Measurements from ENCODE around the gene MRPS25.

MRPS25 gene

GRCh38 chr3:15064299-15064834 lies 748 bp downstream of the MRPS25 start:
- peak overlapping the region; percentile 81 for H3K4me3 ChIP-seq (ENCODE audit: low read length)
- no peak for TF ChIP-seq ZNF274 (IDR thresholded peaks at IDR 0.05; ENCODE audit: low read depth, low read length)

GRCh38 chr3:15063656-15064286 lies 1.3 kb downstream of the MRPS25 start:
- peak overlapping the region; percentile 81 for H3K4me3 ChIP-seq (ENCODE audit: low read length)
- no peak for TF ChIP-seq ZNF274 (IDR thresholded peaks at IDR 0.05; ENCODE audit: low read depth, low read length)

GRCh38 chr3:15063238-15063637 lies 1.9 kb downstream of the MRPS25 start:
- no peak overlapping the region; the same call in 1 of the 2 replicates for H3K4me3 ChIP-seq (ENCODE audit: low read length)
- no peak for TF ChIP-seq ZNF274 (IDR thresholded peaks at IDR 0.05; ENCODE audit: low read depth, low read length)

- no peak overlapping the region for H3K4me3 ChIP-seq (ENCODE audit: low read length)
- TF ChIP-seq ZNF274 (IDR thresholded peaks at IDR 0.05; ENCODE audit: low read depth, low read length), result no peak
Measured at GRCh38 chr3:15060029-15060428, 5.1 kb downstream of the MRPS25 start.

- H3K4me3 ChIP-seq (ENCODE audit: low read length), result no peak overlapping the region
- TF ChIP-seq ZNF274 (IDR thresholded peaks at IDR 0.05; ENCODE audit: low read depth, low read length), result no peak
Measured at GRCh38 chr3:15056676-15057404, 8.3 kb downstream of the MRPS25 start.

- no peak overlapping the region for H3K4me3 ChIP-seq (ENCODE audit: low read length)
Measured at GRCh38 chr3:15055019-15055557, 10.0 kb downstream of the MRPS25 start.

GRCh38 chr3:15053541-15053940 lies 11.6 kb downstream of the MRPS25 start:
- no peak overlapping the region for H3K4me3 ChIP-seq (ENCODE audit: low read length)
- no peak for TF ChIP-seq ZNF274 (IDR thresholded peaks at IDR 0.05; ENCODE audit: low read depth, low read length)

More at GRCh38 chr3:15055019-15055557, 10.0 kb downstream of the MRPS25 start:
- no peak for TF ChIP-seq ZNF274 (IDR thresholded peaks at IDR 0.05; ENCODE audit: low read depth, low read length)

- TF ChIP-seq ZNF274 (IDR thresholded peaks at IDR 0.05; ENCODE audit: low read depth, low read length), result no peak
- no peak overlapping the region for H3K4me3 ChIP-seq (ENCODE audit: low read length)
Measured at GRCh38 chr3:15052335-15053242, 12.5 kb downstream of the MRPS25 start.

GRCh38 chr3:15051531-15051930 lies 13.6 kb downstream of the MRPS25 start:
- TF ChIP-seq ZNF274 (IDR thresholded peaks at IDR 0.05; ENCODE audit: low read depth, low read length), result no peak
- no peak overlapping the region for H3K4me3 ChIP-seq (ENCODE audit: low read length)

GRCh38 chr3:15050405-15051092 lies 14.6 kb downstream of the MRPS25 start:
- H3K4me3 ChIP-seq (ENCODE audit: low read length), result no peak overlapping the region
- no peak for TF ChIP-seq ZNF274 (IDR thresholded peaks at IDR 0.05; ENCODE audit: low read depth, low read length)

- no peak for TF ChIP-seq ZNF274 (IDR thresholded peaks at IDR 0.05; ENCODE audit: low read depth, low read length)
- H3K4me3 ChIP-seq (ENCODE audit: low read length), result no peak overlapping the region
Measured at GRCh38 chr3:15049584-15049983, 15.5 kb downstream of the MRPS25 start.

- no peak for TF ChIP-seq ZNF274 (IDR thresholded peaks at IDR 0.05; ENCODE audit: low read depth, low read length)
- H3K4me3 ChIP-seq (ENCODE audit: low read length), result no peak overlapping the region
Measured at GRCh38 chr3:15045667-15046066, 19.4 kb downstream of the MRPS25 start.

- no peak overlapping the region for H3K4me3 ChIP-seq (ENCODE audit: low read length)
- no peak for TF ChIP-seq ZNF274 (IDR thresholded peaks at IDR 0.05; ENCODE audit: low read depth, low read length)
Measured at GRCh38 chr3:15044326-15044725, 20.8 kb downstream of the MRPS25 start.
